Measurements from ENCODE around the gene CPSF4L. TPM values are rescaled to one million over a fixed set of nuclear protein-coding genes. Genes with fewer than 3 reads are reported as not detected.

The CPSF4L gene, protein sequence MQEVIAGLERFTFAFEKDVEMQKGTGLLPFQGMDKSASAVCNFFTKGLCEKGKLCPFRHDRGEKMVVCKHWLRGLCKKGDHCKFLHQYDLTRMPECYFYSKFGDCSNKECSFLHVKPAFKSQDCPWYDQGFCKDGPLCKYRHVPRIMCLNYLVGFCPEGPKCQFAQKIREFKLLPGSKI
- not detected in 2 replicates for total RNA-seq

GRCh38 chr17:73261617-73261951 lies at the start of gene CPSF4L:
Gene CPSF4L, minus strand, starts transcription at chr17:73261880. Its CDS starts 62 bp downstream, at chr17:73261818.

Other genes with a start within 250 kb of the CPSF4L start
- 5.0 and 23.6 TPM in 2 replicates for gene SLC39A11, start 169.2 kb downstream of the CPSF4L start, total RNA-seq
- not detected in 2 replicates for gene SSTR2, start 96.9 kb downstream of the CPSF4L start, total RNA-seq
- 10.7 and 17.7 TPM in 2 replicates for gene COG1, start 68.8 kb downstream of the CPSF4L start, total RNA-seq
- 27.0 and 33.5 TPM in 2 replicates for gene CDC42EP4, start 50.1 kb upstream of the CPSF4L start, total RNA-seq